Measurements from ENCODE around the gene PLIN5. TPM values are rescaled to one million over a fixed set of nuclear protein-coding genes. Genes with fewer than 3 reads are reported as not detected.

The PLIN5 gene
- total and polyA plus RNA-seq, 2 of the 8 experiments (the other 6 are each of a cell fraction or from before 2014, with no cell fraction given), result 2.0 to 2.5 TPM

DNA sequence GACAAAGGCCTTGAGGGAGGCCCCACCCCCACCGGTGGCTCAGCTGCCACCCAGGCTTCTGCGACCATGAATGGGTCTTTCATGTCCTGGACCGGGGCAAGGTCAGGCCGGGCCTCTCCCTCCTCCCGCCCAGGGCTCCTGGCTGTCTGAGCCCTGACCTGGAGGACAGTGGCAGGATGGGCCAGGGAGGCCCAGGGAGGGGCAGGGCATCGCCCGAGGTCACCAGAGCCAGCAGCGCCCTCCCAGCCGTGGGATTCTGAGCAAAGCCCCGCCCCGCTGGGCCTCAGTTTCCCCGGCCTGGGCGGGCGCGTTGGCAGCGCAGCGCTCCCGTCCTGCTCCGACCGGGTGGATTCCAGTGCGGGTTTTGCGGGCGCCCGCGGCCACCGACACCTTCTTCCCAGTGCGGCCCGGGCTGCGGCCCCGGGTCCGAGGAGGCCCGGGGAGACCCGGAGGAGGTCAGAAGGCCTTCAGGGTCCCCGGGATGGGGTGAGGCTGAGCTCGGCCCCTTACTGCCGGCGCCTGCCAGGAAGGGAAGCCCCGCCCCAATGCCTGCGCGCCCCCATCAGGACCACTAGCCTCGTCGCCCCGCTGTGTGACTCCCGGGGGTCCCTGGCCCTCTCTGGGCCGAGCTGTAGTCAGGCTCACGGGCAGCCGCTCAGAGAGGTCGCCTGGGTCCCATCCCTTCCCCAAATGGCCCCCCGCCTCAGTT, 49.1 kb upstream of the PLIN5 start (continued):
- TF ChIP-seq, protein P1, sequence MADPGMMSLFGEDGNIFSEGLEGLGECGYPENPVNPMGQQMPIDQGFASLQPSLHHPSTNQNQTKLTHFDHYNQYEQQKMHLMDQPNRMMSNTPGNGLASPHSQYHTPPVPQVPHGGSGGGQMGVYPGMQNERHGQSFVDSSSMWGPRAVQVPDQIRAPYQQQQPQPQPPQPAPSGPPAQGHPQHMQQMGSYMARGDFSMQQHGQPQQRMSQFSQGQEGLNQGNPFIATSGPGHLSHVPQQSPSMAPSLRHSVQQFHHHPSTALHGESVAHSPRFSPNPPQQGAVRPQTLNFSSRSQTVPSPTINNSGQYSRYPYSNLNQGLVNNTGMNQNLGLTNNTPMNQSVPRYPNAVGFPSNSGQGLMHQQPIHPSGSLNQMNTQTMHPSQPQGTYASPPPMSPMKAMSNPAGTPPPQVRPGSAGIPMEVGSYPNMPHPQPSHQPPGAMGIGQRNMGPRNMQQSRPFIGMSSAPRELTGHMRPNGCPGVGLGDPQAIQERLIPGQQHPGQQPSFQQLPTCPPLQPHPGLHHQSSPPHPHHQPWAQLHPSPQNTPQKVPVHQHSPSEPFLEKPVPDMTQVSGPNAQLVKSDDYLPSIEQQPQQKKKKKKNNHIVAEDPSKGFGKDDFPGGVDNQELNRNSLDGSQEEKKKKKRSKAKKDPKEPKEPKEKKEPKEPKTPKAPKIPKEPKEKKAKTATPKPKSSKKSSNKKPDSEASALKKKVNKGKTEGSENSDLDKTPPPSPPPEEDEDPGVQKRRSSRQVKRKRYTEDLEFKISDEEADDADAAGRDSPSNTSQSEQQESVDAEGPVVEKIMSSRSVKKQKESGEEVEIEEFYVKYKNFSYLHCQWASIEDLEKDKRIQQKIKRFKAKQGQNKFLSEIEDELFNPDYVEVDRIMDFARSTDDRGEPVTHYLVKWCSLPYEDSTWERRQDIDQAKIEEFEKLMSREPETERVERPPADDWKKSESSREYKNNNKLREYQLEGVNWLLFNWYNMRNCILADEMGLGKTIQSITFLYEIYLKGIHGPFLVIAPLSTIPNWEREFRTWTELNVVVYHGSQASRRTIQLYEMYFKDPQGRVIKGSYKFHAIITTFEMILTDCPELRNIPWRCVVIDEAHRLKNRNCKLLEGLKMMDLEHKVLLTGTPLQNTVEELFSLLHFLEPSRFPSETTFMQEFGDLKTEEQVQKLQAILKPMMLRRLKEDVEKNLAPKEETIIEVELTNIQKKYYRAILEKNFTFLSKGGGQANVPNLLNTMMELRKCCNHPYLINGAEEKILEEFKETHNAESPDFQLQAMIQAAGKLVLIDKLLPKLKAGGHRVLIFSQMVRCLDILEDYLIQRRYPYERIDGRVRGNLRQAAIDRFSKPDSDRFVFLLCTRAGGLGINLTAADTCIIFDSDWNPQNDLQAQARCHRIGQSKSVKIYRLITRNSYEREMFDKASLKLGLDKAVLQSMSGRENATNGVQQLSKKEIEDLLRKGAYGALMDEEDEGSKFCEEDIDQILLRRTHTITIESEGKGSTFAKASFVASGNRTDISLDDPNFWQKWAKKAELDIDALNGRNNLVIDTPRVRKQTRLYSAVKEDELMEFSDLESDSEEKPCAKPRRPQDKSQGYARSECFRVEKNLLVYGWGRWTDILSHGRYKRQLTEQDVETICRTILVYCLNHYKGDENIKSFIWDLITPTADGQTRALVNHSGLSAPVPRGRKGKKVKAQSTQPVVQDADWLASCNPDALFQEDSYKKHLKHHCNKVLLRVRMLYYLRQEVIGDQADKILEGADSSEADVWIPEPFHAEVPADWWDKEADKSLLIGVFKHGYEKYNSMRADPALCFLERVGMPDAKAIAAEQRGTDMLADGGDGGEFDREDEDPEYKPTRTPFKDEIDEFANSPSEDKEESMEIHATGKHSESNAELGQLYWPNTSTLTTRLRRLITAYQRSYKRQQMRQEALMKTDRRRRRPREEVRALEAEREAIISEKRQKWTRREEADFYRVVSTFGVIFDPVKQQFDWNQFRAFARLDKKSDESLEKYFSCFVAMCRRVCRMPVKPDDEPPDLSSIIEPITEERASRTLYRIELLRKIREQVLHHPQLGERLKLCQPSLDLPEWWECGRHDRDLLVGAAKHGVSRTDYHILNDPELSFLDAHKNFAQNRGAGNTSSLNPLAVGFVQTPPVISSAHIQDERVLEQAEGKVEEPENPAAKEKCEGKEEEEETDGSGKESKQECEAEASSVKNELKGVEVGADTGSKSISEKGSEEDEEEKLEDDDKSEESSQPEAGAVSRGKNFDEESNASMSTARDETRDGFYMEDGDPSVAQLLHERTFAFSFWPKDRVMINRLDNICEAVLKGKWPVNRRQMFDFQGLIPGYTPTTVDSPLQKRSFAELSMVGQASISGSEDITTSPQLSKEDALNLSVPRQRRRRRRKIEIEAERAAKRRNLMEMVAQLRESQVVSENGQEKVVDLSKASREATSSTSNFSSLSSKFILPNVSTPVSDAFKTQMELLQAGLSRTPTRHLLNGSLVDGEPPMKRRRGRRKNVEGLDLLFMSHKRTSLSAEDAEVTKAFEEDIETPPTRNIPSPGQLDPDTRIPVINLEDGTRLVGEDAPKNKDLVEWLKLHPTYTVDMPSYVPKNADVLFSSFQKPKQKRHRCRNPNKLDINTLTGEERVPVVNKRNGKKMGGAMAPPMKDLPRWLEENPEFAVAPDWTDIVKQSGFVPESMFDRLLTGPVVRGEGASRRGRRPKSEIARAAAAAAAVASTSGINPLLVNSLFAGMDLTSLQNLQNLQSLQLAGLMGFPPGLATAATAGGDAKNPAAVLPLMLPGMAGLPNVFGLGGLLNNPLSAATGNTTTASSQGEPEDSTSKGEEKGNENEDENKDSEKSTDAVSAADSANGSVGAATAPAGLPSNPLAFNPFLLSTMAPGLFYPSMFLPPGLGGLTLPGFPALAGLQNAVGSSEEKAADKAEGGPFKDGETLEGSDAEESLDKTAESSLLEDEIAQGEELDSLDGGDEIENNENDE (IDR thresholded peaks at IDR 0.05; ENCODE audit: insufficient replicate concordance, low read length), result no peak
- no peak for TF ChIP-seq FOSL1 (IDR thresholded peaks at IDR 0.05; ENCODE audit: insufficient read depth, low read depth, low read length)
- TF ChIP-seq, protein P2, sequence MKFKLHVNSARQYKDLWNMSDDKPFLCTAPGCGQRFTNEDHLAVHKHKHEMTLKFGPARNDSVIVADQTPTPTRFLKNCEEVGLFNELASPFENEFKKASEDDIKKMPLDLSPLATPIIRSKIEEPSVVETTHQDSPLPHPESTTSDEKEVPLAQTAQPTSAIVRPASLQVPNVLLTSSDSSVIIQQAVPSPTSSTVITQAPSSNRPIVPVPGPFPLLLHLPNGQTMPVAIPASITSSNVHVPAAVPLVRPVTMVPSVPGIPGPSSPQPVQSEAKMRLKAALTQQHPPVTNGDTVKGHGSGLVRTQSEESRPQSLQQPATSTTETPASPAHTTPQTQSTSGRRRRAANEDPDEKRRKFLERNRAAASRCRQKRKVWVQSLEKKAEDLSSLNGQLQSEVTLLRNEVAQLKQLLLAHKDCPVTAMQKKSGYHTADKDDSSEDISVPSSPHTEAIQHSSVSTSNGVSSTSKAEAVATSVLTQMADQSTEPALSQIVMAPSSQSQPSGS (IDR thresholded peaks at IDR 0.05; ENCODE audit: low read length), result no peak
- no peak for TF ChIP-seq BRCA1 (IDR thresholded peaks at IDR 0.05; ENCODE audit: low read depth, low read length)
- TF ChIP-seq, protein P3, sequence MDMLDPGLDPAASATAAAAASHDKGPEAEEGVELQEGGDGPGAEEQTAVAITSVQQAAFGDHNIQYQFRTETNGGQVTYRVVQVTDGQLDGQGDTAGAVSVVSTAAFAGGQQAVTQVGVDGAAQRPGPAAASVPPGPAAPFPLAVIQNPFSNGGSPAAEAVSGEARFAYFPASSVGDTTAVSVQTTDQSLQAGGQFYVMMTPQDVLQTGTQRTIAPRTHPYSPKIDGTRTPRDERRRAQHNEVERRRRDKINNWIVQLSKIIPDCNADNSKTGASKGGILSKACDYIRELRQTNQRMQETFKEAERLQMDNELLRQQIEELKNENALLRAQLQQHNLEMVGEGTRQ (IDR thresholded peaks at IDR 0.05; ENCODE audit: low read length), result no peak
- TF ChIP-seq MAFK (IDR thresholded peaks at IDR 0.05; ENCODE audit: low read depth, low read length), result no peak
- peak; percentile 99 for TF ChIP-seq KDM1A (IDR thresholded peaks at IDR 0.05; ENCODE audit: borderline replicate concordance, low read length)
